NCI-H446 treated with DMSO at 0.1 percent for 48 hours (cell line): ENCODE results near the gene IRAG1.

ENCODE experiments used
- DNase-seq: peaks from one replicate; lab custom pipeline; 2025; lab: John Stamatoyannopoulos, UW

IRAG1 gene

DNA sequence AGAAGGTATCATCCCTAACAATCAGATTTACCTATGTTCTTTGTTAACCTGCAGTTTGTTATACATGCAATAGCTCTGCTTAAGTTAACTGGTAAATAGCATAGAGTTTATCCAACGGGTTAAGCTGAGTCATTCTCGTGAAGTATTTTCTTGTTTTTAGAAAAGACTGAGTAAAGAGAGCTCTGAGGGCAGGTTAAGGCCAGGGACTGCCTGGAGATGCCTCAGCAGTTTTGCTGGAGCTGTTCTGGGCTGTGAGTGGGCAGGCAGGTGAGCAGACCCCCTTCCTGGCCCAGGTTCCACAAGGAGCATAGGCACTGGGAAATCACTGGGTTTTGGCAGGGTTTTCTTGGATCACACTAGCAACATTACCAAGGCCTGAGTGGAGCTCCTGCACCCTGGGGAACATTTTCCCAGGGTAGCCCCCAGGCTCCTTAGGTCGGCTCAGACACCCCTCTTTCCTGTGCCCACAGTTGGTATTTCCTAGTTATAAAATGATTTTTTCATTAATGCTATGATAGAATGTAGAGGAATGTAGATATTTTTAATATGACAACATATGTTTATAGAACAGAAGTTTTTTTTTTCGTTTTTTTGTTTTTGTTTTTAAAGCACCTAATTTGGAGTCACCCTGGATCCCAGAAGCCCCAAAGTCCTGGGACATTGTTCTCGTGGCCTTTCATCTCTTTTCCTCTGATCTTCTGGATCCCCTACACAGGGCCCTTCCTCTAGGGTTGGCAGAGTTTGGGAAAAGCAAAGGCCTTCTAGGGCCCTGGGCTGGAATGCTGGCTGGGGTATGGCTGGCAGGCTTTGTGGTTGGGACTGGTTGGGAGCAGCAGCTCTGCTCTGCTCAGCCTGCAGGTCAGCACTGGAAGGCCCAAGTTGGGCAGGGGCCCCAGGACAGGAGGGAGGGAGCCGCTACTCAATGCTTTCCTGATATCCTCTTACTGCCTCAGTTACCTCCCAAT, 26.7 kb downstream of the IRAG1 start:
- no peak for DNase-seq

DNA sequence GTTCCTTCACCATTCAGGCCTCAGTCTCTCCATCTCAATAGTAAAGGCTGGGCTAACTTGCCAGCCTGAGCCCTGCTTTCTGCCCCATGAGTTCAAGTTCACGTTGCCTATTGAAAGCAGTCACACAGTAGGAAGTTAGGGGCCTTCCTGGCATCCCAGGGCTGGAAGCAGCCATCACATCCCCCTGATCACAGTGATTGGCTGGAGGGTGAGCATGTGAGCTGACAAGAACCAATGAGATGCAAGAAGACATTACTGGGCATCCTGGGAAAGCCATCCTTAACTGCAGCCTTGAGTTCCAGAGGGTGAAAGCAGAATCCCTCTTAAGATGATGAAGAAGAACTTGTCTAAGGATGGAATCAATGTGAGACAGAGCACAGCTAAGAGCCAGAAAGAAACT, 29.1 kb downstream of the IRAG1 start:
- DNase-seq: no peak

DNA sequence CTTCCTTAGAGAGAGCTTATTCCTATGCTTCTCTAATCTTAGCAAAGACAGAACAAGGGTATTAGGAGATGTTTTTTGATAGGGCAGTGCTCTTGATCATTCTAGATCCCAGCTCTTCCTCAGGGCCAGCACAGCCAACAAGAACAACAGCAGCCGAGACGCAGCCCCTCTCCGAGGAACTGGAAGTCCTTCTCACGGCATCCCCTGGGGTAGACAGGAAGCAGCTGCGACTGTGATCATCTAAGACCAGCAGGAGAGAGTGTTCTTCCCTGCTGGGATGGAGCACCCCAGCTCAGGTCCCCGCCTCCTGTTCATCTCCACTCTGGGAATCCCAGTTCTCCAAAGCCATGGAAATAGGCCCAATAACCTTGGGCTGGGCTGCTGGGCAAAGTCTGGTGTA, 29.6 kb downstream of the IRAG1 start:
- no peak for DNase-seq

- no peak for DNase-seq
Measured at GRCh38 chr11:10663365-10663764, 30.2 kb downstream of the IRAG1 start.

GRCh38 chr11:10660323-10660722, 33.2 kb downstream of the IRAG1 start:
- no peak for DNase-seq

DNA sequence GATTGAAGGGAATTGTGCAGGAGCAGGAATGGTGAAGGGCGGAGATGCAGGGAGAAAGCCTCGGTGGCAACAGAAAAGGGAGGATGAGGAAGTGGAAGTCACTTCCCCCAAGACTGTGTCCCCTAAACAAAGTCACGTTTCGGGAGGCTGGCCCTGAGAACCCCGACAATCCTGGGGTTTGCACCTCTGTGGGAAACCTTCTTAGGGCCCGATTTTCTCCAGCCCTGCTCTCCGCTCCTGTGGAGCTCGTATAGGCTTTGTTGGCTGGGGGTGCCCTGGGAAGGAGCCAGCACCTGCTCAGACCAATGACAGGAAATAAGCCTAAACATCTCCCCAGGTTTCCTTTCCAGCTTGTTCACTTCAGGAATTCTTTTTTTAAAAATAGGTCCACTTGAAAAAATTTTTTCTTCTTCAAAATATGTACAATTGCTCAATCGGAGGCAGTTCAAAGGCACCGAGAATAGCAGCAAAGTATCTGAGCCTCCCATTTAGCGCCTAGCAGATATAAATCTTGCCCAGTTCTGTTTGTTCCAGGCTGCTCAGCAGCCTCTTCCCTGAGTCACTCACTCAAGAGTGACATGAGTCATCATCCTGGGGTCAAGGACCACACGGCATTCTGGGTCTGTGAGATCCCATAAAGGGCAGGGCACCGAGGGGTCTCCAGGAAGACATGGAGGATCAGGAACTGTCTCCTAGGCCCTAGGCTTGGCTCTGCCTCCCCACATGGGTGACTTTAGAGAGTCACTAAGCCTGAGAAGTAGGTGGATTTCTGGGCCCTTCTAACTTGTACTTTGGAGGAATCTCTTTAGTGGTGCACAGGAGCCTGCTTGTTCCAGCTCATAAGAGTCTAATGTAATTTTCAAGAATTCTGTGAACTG, 34.0 kb downstream of the IRAG1 start:
- DNase-seq: peak; percentile 8

GRCh38 chr11:10658621-10659338, 34.8 kb downstream of the IRAG1 start:
- DNase-seq: no peak

DNA sequence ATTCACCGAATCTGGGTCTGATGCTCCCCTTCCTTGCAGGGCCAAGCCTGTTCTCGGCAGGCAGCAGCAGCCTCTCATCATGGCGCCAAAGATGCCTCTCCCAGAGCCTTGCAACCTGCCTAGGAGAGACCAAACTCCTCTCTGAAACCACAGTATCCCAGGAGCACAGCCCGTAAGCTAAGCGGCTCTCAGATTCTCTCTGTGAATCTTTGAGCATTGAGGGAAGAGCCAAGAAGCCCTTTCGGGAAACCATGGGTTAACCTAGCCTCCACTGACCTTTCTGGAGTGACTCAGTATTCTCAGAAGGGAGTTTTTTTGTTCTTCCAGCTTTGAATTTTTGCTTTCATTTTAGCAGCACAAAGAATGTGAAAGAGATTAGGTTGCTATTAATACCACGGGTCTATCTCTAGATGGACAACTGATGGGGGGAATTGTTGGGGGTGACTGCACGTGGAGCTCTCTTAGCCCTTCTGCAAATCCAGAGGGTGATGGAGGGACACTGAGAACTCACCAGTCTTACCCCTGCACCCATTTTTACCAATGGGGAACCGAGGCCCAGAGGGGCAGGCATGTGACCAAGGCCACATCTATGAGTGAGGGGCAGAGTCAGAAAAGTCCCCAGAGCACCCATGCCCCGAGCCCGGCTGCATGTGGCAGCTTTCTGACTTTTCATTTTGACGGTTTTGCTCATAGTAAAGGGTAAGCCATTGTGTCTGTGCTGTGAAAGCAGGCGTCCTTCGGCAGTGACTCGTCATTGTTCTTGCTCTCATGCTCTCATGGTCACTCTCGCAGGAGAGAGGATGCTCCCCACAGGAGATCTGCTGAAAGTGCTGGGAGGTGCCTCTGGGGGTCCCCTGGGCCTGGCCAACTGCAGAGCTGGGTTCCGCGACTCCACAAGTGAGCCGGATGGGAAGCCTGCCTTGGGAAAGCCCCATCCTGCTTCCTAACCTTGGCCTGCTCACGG, 36.0 kb downstream of the IRAG1 start:
- DNase-seq: no peak

GRCh38 chr11:10655943-10656576, 37.5 kb downstream of the IRAG1 start:
- DNase-seq: no peak

GRCh38 chr11:10655227-10655626, 38.3 kb downstream of the IRAG1 start:
- no peak for DNase-seq

- no peak for DNase-seq
Measured at GRCh38 chr11:10654811-10655150, 38.8 kb downstream of the IRAG1 start.

GRCh38 chr11:10653946-10654810, 39.4 kb downstream of the IRAG1 start:
- peak; percentile 24 for DNase-seq

- no peak for DNase-seq
Measured at GRCh38 chr11:10653261-10653660, 40.3 kb downstream of the IRAG1 start.

- DNase-seq: no peak
Measured at GRCh38 chr11:10651656-10652361, 41.7 kb downstream of the IRAG1 start.

DNA sequence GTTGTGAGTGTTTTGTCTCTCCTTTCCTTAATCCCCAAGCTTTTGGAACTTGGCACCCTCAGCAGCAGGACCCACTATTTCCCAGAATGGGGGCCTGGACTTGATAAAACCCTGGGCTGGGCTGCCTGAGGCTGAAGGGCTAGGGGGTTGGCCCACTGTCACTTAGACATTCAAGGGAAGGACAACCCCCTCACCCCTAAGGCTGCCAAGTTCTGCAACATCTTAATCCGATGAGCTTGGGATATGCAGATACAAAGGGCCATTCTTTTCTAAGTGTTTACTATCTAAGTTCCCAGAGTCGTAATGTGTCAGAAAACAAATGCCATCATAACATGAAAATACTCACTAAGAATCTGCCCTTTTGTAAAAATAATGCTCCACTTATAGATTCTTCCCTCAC, 42.9 kb downstream of the IRAG1 start:
- DNase-seq: no peak

- DNase-seq: no peak
Measured at GRCh38 chr11:10650166-10650565, 43.4 kb downstream of the IRAG1 start.

- no peak for DNase-seq
Measured at GRCh38 chr11:10648871-10649270, 44.7 kb downstream of the IRAG1 start.

GRCh38 chr11:10646681-10647355, 46.7 kb downstream of the IRAG1 start:
- no peak for DNase-seq
